Pons (tissue), 1 donor: ENCODE data around the gene TRAF3IP3.

Experiments used
- DNase-seq: peaks from one replicate; pipeline ENCODE4 v3.0.0-alpha.2; 2016; ENCODE audit warnings: low spot score

TRAF3IP3 gene

DNA sequence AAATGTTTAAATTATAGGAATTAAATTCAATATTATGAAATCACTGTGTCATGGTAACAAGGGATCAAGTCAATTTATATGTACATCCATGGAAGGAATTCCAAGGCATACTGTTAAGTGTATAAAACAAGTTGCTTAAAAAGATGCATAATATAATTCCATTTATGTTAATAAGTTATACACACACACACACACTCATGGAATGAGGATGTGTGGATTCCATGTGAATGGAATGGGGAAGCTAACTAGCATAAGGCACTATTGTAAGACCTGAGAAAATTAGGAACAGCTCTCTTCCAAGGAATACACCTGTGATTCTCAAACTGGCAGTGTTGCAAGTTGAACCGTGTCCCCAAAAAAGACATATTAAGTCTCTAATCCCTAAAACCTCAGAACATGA is 17.6 kb upstream of the TRAF3IP3 start:
- DNase-seq, result no peak

DNA sequence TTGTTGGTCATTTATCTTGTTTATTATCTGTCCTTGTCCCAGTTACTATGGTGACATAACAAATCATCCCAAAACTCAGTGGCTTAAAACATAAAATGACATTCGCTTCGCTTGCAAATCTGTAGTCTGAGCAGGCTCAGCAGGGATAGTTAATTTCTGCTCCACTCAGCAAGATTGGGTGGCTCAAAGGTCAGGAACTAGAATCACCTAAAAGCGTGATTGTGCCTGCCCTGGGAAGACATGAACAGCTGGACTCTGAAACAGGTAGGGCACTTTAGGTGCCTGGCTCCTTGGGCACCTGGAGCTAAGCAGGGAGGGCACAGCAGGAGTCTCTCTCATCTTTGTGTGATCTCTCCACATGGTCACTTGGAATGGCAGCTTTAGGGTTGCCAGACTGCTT is 14.7 kb upstream of the TRAF3IP3 start:
- DNase-seq, result no peak

- DNase-seq, result no peak
Measured at GRCh38 chr1:209741889-209742288, 14.0 kb upstream of the TRAF3IP3 start.

GRCh38 chr1:209742409-209743144 is 13.3 kb upstream of the TRAF3IP3 start:
- DNase-seq, result peak; percentile 49

DNA sequence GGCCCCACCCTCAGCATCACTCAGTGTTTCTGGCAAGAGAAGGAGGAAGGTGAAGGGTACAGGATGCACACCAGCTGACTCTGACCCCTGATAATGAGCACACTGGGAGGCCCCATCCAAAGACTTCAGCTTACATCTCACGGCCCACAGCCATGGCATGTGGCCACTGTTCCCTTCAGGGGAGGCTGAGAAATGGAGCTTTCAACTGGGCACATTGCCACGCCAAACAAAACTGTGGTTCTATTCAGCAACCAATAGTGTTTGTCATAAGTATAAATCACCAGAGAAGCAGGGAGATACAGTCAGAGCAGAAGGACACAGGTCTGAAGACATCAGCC is 12.7 kb upstream of the TRAF3IP3 start:
- DNase-seq, result peak; percentile 57

DNA sequence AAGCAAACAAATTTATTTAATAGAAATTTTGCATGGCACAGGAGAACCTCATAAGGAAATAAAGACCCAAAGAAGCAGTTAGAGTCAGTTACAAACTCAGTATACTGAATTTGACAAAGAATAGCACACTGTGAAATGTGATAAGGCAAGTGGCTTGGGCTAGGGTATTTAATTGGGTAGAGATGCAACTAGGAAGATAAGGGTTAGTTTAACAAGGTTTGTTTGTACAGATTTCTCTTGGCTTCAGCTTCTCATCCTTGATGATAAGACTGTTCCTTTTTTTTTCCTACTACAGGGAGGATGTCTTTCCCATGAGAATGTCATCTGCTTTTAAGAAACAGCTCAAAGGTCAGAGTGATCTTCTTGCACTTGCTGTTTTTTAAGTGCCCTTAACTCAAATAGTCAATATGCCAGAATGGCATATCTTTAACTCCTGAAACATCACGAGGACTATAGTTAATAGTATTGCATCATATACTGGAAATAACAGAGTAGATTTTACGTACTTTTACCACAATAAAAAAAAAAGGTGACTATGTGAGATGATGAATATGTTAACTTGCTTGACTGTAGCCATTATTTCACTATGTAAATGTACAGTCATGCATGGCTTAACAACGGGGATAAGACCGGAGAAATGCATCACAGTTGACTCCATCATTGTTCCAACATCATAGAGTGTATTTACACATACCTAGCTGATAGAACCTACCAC is 9.2 kb upstream of the TRAF3IP3 start:
- DNase-seq, result no peak

DNA sequence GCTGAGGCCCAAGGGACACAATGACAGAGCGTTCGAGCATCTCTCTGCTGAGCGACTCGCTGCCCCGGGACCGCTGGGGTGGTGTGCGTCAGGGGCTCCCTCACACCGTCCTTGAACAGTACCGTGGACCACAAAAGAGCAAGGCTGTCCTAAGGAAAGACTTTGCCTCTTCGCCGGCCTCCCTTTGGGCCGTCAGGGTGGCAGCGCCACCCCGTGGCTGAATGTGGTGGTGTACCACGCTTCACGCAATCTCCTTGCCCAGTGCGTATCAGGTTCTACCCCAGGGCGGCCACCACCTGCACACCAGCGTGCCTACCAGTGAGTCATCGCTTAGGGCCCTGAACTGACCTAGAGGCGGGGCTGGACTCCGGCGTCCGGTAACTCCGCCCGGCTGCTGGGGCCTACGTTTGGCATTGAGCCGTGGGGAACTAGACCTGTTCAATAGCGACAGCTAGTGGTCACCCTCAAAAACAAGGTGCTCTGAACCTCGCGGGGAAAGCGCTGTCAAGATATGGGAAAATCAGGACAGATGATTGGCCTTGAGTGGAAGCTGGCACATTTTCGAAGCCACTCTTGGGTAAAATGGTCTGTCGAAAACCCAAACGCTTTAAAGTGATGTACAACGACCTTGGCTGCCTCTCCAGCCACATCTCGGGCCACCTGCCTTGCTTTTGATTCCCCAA is 8.1 kb upstream of the TRAF3IP3 start:
- peak; percentile 89 for DNase-seq

- no peak for DNase-seq
Measured at GRCh38 chr1:209748620-209749019, 7.2 kb upstream of the TRAF3IP3 start.

- no peak for DNase-seq
Measured at GRCh38 chr1:209749205-209749604, 6.6 kb upstream of the TRAF3IP3 start.

DNA sequence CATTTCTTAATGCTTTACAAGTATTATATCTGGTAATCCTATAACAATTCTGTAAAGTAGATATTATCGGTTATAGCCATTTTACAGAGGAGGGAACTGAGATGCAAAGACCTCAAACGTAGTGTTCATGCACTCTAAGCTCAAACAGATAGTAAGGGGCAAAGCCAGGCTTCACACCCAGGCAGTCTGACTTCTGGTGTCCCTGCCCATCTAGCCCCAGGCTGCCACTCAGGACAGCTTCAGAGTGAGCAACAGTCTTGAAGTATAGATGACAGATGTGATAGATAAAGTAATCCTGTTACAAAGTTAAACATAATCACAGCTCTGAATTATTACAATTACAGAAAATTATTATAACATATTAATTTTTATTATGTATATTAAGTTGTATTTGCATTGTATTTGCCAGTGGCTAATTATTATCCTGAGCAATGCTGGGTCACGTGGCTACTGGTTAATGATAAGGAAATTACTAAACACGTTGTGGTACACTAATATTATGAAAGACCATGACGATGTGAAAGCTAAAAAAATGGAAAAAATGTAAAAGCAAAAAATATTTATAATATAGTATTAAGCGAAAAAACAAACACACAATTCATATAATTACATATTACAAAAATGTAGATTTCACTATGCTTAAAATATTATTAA is 6.1 kb upstream of the TRAF3IP3 start:
- no peak for DNase-seq

DNA sequence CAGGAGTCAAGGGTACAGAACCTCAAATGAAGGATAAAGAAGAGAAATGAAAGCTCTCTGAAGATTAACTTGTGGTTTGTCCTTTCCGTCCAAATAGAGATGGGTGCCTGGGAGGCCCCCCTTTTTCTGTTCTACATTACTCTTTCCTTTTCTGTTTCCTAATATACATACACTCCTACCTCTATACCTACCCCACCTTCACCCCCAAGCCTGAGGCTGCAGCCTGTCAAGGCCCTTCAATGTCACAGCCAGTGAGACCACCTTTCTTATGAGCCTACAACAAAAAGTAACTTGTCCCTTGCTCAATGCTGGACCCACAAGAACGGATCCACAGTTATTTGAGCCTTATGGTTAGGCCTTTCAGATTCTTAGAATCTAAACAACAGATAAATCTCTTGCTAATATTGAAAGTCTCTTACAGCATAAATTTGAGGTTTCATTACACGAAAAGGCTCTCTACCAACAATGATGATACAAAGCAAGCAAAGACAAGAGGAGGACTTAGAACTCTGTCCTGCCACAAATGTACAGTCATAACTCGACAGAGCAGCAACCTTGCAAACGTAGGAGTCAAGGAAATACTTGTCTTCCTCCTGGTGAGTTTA is 4.1 kb upstream of the TRAF3IP3 start:
- no peak for DNase-seq

DNA sequence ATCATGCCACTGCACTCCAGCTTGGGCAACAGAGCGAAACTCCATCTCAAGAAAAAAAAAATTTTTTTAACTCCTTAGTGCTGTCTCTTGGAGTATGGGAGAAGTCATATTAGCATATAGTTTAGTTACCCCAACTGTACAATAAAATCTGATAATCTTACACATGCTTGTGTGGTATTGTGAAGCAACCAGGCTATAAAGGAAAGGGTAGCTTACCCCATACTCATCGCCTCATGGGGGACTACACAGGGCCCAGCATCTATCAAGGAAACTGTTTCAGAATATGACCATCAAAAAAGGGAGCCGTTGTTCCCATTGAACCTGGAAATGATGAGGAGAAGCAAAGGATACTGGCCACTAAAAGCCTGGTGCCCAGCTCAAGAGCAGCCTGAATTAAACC is 3.0 kb upstream of the TRAF3IP3 start:
- no peak for DNase-seq

DNA sequence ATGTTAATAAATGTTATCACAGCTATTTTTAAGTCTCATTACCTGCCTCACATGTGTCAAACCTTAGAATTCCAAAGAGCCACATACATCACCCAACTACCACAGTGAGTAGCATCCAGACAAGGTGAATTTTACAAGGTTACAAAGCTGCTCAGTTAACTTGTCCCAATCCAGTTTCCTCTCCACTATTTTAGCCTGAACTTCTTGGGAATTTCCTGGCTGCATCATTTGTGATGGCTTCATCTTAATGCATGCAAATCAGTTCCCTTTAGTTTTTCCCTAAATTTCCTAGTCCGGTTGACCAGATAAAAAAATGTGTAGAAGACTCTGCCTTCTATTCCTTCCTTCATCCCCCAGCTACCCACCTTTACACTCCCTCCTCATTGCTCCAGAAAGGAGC is 597 bp upstream of the TRAF3IP3 start:
- DNase-seq, result no peak

GRCh38 chr1:209756615-209757445 is 977 bp downstream of the TRAF3IP3 start:
- DNase-seq, result peak; percentile 75

DNA sequence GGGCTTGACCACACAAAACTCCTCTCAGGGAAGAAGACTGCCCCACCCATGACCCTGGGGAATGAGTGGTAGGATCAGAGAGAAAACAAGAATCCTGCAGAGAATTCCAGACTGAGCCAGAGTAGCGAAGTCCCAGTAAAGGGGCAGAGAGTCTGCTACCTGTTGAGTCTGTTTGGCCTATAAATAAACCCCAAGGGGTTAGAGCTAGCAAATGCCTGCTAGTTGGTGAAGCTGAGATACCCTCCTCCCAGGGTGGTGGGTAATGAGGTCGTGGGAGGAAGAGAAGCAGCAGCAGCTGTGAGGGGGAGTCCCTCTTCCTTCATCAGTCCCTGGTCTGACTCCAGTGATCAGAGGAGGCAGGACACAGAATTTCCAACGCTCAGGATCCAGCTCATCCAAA is 2.5 kb downstream of the TRAF3IP3 start:
- no peak for DNase-seq

DNA sequence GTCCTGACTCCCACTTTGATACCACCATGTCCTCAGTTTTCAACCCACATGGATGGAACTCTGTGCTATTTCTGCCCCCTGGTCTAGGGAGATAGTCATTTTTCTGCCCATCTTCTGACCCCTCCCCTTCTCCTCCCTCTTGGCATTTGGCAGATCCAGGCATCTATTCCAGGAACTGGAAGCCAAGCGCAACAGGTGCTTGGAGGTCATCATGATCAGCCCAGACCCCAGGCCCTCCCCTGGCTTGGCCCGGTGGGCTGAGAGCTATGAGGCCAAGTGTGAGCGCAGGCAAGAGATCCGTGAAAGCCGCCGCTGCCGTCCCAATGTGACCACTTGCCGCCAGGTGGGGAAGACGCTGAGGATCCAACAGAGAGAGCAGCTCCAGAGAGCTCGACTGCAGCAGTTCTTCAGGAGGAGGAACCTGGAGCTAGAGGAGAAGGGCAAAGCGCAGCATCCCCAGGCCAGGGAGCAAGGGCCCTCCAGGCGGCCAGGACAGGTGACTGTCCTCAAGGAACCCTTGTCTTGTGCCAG is 4.0 kb downstream of the TRAF3IP3 start:
- no peak for DNase-seq

DNA sequence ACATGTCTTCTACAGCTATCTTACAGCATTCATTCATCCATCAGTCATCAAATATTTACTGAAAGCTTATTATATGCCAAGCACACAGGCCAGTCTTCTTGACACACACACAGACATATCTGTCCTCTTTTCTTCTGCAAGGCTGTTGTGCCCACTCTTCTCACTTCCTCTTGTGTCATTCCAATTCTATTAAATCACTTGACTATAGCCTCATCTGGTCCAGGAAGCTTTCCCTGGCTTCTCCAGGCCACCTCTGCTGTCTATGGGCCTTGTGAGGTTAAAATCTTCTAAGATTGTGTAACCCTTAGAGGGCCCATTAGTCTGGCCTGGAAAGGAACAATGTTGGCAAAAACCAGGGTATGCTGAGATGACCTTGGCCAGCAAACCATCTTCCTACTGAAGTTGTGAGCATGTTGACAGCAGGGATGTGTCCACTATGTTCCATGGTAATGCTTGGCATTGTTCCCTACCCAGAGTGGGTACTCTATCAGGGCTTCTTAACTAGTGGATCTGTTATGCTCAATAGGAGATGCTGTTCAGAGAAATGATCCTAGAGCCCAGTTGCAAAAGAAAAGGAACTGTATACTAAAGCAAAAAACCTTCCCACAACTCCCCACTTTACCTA is 5.3 kb downstream of the TRAF3IP3 start:
- DNase-seq, result no peak

DNA sequence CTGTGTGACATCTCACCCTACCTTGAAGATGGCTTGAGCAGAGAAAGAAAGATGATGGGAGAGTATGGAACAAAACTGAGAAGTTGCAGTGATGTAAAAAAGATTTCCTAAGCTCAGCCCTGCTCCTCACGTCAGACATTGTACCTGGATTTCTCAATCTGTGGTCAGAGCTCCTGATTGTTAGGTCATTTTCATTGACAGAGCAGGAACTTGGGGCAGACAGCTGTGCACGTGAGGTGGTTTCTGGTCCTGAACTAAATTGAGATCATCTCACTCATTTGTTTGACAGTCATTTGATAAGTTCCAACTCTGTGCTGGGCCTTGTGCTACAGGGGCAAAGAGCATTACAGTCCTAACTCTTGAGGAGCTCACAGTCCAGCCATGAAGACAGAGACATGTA is 10.2 kb downstream of the TRAF3IP3 start:
- DNase-seq, result no peak

- DNase-seq, result no peak
Measured at GRCh38 chr1:209767096-209767495, 11.2 kb downstream of the TRAF3IP3 start.

DNA sequence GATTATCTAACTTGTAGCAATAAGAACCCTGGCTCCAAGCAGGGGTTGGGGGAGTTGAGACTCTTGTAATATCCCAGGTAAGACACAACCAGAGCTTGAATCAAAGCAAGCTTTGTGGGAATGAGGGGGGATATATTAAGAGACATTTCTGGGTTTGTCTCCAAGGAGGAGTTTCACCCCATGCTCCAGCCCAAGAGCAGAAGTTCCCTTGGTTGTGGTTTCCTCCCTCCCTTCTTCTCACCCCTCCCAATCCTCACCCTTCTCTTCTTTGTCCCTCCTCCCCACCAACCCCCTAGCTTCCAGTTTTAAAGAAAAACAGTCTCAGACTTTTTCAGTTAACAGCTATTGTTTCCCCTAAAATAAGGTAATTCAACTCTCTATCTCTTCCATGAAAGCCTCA is 11.9 kb downstream of the TRAF3IP3 start:
- DNase-seq, result no peak

GRCh38 chr1:209768354-209768774 is 12.5 kb downstream of the TRAF3IP3 start:
- no peak for DNase-seq
